ENCODE results near the gene VASP. TPM values are rescaled to one million over a fixed set of nuclear protein-coding genes. Genes with fewer than 3 reads are reported as not detected.

VASP gene
- total and polyA plus RNA-seq, 2 experiments from 2014 or later = 72.4 to 91.6 TPM

GRCh38 chr19:45474606-45475521 lies 32.4 kb upstream of the VASP start:
- H3K27ac ChIP-seq = no peak overlapping the region
- no peak for TF ChIP-seq CTCF (IDR thresholded peaks at IDR 0.05; ENCODE audit: low read depth, low read length)
- no peaks in the 10 kb centered on the region for H3K9me3 ChIP-seq (ENCODE audit: low read depth)
- H3K36me3 ChIP-seq = no peaks in the 10 kb centered on the region
- no peak overlapping the region for H3K4me3 ChIP-seq
- DNase-seq (ENCODE audit: low read depth in 1 of 2, low spot score in 1 of 2) = peak in 1 of 2 donors; percentile 24
- no peaks in the 10 kb centered on the region for H3K27me3 ChIP-seq
- H3K4me1 ChIP-seq (ENCODE audit: low read depth) = peaks cover 14% of the 10 kb centered on the region

GRCh38 chr19:45475537-45476291 lies 31.6 kb upstream of the VASP start:
- Histone ChIP-seq H3K27ac (no peak overlapping the region), H3K36me3 (no peaks in the 10 kb centered on the region), H3K4me1 (ENCODE audit: low read depth) (peaks cover 6% of the 10 kb centered on the region), H3K4me3 (no peak overlapping the region), H3K9me3 (ENCODE audit: low read depth) (no peaks in the 10 kb centered on the region), H3K27me3 (no peaks in the 10 kb centered on the region)
- TF ChIP-seq CTCF (IDR thresholded peaks at IDR 0.05; ENCODE audit: low read depth, low read length) = no peak
- no peak for DNase-seq (ENCODE audit: low read depth in 1 of 2, low spot score in 1 of 2)

GRCh38 chr19:45476304-45476703 lies 31.0 kb upstream of the VASP start:
- no peak overlapping the region for H3K27ac ChIP-seq
- peaks cover 4% of the 10 kb centered on the region for H3K4me1 ChIP-seq (ENCODE audit: low read depth)
- H3K36me3 ChIP-seq = no peaks in the 10 kb centered on the region
- H3K27me3 ChIP-seq = no peaks in the 10 kb centered on the region
- no peaks in the 10 kb centered on the region for H3K9me3 ChIP-seq (ENCODE audit: low read depth)
- no peak for TF ChIP-seq CTCF (IDR thresholded peaks at IDR 0.05; ENCODE audit: low read depth, low read length)
- H3K4me3 ChIP-seq = no peak overlapping the region
- no peak for DNase-seq (ENCODE audit: low read depth in 1 of 2, low spot score in 1 of 2)

- no peaks in the 10 kb centered on the region for H3K36me3 ChIP-seq
- H3K27ac ChIP-seq = peak overlapping the region; percentile 28
- no peak for DNase-seq (ENCODE audit: low read depth in 1 of 2, low spot score in 1 of 2)
- no peaks in the 10 kb centered on the region for H3K9me3 ChIP-seq (ENCODE audit: low read depth)
- H3K4me1 ChIP-seq (ENCODE audit: low read depth) = peaks cover 4% of the 10 kb centered on the region
- no peak for TF ChIP-seq CTCF (IDR thresholded peaks at IDR 0.05; ENCODE audit: low read depth, low read length)
- H3K27me3 ChIP-seq = no peaks in the 10 kb centered on the region
- H3K4me3 ChIP-seq = no peak overlapping the region
These were observed 30.1 kb upstream of the VASP start for GRCh38 chr19:45477186-45477585.

- Histone ChIP-seq H3K27ac (peak overlapping the region; percentile 100), H3K4me3 (peak overlapping the region; percentile 53), H3K36me3 (no peaks in the 10 kb centered on the region), H3K4me1 (ENCODE audit: low read depth) (peaks cover under 1% of the 10 kb centered on the region), H3K9me3 (ENCODE audit: low read depth) (no peaks in the 10 kb centered on the region), H3K27me3 (no peaks in the 10 kb centered on the region)
- TF ChIP-seq CTCF (IDR thresholded peaks at IDR 0.05; ENCODE audit: low read depth, low read length) = no peak
- DNase-seq (ENCODE audit: low read depth in 1 of 2, low spot score in 1 of 2) = no peak
These were observed 29.4 kb upstream of the VASP start for GRCh38 chr19:45477713-45478453.
